ENCODE data around the gene CDHR1.

The CDHR1 gene

DNA sequence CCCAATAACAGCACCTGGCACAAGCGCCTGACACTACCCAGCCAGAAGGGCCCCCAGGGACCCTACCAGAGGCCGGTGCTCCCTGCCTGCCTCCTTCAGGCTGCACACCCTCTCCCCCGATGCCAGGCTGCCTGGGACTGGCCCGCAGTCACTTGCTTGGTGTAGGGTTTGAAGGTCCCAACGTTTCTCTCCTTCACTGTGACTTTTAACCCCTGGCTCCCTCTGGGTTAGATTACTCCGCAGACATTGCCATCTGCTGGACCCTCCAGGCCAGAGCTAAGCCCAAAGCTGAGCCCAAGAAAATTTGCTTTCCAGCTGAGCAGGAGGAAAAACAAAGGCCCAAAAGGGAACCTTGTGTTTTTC lies 6.9 kb downstream of the CDHR1 start:
- no peak for DNase-seq

- no peak for DNase-seq
Measured at GRCh38 chr10:84201682-84202081, 7.3 kb downstream of the CDHR1 start.

DNA sequence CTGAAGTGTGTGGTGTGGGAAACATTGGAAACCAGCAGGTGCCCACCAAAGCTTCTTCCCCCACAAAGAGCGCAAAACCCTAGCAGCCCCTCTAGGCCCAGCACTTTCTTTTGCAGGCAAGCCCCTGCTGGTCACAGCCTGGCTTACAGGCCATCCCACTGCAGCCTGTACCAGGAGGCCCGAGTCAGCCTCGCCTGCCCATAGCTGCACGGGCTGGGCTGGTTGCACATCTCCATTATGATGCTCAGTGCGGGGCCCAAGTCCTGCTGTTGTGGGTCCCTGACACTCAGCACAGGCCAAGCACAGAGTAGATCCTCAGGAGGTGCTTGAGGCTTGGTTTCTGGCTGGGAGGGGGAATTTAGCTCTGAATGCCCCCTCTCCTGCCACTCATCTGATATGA lies 8.0 kb downstream of the CDHR1 start:
- no peak for DNase-seq

- no peak for DNase-seq
Measured at GRCh38 chr10:84204122-84204521, 9.8 kb downstream of the CDHR1 start.

DNA sequence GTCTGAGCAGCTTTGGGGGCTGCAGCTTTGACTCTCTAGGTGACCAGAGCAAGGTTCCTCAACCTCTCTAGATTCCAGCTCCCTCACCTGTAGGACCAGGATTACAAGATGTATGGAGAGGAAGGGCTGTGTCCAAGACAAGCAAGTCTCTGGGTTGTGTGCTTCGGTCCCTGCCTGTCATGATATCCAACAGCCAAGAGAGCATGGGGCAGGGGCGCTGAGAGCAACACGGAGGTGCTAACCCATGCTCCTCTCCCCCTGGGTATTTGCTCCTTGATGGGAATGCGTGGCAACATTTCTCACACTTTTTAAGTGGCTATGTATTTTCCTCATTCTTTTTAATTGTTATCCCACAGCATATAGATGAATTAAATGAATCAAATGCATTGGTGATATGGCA lies 10.3 kb downstream of the CDHR1 start:
- DNase-seq, result no peak

DNA sequence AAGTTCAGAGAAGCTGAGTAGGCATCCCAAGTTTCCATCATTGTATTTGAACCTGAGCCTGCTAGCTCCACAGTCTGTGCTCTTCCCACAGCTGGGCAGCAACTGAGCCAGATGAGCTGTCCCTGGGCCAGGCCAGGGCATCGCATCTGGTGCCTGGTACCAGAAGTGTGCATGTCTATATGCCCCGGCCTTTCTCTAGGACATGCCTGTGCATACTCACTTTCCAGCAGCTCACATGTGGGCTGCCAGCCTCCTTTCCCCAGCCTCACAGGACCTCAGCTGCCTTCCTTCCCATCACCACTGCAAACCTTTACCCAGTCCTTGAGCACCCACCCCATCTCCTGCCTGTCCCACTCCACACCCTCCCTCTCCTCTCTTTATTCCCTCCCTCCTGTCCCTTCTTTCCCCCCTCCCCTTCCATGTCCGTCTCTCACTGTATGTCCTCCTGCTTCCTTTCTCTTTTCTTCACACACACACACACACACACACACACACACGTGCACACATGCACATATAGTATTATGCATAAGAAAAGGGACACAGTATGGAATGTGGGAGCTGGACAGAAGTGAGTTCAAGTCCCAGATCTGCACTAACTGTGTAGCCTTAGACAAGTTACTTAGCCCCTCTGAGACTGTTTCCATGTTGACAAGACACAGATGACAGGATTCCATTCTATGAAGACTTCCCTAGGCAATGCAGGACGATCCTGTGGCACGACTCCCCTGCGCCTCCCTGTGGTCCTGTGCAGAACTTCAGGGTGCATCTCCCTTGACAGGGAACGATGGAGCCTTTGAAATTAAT lies 10.9 kb downstream of the CDHR1 start:
- peak in 4 of 5 experiments; percentile 21 to 57 (median 44) for DNase-seq

GRCh38 chr10:84205853-84206525 lies 11.7 kb downstream of the CDHR1 start:
- DNase-seq, result no peak

GRCh38 chr10:84208023-84208422 lies 13.7 kb downstream of the CDHR1 start:
- DNase-seq, result no peak

- no peak for DNase-seq
Measured at GRCh38 chr10:84211566-84211965, 17.2 kb downstream of the CDHR1 start.

- no peak for DNase-seq
Measured at GRCh38 chr10:84212014-84212413, 17.7 kb downstream of the CDHR1 start.

- no peak for DNase-seq
Measured at GRCh38 chr10:84213076-84213475, 18.7 kb downstream of the CDHR1 start.

- DNase-seq, result no peak
Measured at GRCh38 chr10:84214046-84214572, 19.8 kb downstream of the CDHR1 start.

DNA sequence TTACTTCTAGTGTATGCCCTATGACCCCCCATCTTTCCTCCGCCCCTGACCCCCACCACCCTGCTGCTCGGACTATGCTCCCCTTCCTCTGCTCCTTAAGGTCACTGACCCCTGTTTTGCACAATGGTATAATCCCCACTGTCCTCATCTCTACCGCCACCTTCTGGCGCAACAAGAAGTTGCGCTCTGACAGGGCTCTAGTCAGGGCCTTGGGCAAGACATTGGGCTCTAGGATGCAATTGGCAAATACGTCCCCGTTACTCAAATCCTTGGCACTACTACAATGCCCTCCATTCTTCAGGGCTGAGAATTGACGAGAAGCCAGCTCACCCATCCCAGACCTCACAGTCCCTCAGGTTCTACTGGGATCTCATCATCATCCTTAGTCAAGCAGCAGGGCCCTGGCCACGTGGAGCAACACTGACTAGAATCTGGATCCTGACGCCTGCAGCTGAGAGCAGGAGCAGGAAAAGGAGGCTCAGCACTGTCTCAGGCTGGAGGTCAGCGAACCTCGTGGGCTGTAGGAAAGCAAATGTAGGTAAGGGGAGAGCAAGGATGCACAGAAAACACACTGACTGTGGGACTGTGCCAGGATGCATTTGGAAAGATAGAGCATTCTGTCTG lies 20.4 kb downstream of the CDHR1 start:
- peak in 1 of 5 experiments; percentile 35 for DNase-seq

GRCh38 chr10:84216834-84217233 lies 22.5 kb downstream of the CDHR1 start:
- DNase-seq, result no peak

DNA sequence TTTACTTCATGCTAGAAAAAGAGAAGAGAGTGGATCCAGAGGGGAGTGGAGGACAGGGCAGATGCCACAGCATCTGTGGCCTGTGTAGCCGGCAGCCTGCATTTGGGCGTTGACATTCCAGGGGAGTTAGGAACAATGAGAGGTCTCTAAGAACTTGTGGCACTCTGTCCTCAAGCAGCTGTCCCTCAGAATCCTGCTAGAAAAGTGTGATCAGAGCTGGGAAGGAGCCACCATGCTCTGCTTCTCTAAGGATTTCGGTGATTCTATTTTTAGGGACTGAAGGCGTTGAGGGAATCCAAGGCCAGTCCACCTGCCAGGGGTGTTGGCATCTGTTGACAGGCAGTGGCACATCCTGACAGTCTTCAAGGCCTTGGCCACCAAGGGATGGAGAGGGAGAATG lies 23.4 kb downstream of the CDHR1 start:
- no peak for DNase-seq

DNA sequence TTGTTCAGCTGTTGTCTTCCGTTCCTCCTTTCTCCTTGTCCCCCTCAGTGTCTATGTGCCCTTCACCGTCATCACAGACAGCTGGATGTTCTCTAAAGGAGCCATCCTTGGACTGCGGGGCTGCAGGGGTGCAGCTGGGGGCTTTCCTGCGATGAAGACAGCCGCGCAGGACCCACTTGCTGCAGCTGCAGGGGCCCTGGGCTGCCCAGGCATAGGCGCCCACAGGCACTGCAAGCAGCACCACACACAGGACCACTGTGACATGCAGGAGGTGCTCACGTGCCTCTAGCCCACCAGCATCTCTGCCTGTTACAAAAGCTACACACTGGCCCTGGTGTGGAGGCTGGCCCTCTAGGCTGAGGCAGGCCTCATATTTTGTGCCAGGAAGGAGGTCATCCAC lies 27.6 kb downstream of the CDHR1 start:
- no peak for DNase-seq

DNA sequence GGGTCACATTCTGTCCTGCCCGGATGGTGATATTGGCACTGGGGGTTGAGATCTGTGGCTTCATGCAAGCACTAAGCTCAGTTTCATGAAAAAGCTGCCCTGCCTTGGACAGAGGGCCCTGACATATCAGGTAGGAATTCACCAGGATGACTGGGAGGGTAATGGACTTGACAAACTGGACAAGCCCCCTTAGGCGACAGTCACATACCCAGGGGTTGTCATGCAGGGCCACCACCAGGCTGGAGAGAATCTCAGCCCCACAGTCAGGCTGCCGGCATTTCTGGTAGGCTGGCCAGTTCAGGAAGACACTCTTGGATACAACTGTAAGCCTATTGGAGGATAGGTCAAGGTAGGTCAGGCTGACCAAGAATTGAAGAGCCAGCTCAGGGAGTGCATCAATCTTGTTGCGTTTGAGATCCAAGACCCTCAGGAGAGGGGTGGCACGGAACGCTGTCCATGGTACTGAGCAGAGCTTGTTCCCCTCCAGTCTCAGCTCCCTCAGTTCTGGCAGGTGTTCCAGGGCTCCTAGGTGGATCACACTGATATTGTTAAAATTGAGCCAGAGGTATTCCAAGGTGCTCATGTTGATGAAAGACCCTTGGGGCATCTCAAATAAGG lies 30.2 kb downstream of the CDHR1 start:
- DNase-seq, result no peak

GRCh38 chr10:84225427-84226173 lies 31.3 kb downstream of the CDHR1 start, which contains the start of gene LRIT2:
Gene LRIT2, minus strand, starts transcription at chr10:84225544. Its CDS starts 24 bp downstream, at chr10:84225520.
- no peak for DNase-seq

GRCh38 chr10:84226616-84227015 lies 32.3 kb downstream of the CDHR1 start:
- DNase-seq, result no peak

GRCh38 chr10:84227810-84228209 lies 33.5 kb downstream of the CDHR1 start:
- DNase-seq, result no peak

GRCh38 chr10:84230359-84230758 lies 36.0 kb downstream of the CDHR1 start:
- DNase-seq, result no peak

- no peak for DNase-seq
Measured at GRCh38 chr10:84232376-84232775, 38.0 kb downstream of the CDHR1 start.
